Breast epithelium (tissue), 3 donors: ENCODE measurements around the gene KCNG1.
"Not testable (repeated sequence)": the region's sequence is repeated elsewhere in the genome, so short reads cannot be mapped to it uniquely, and the experiment has no call there.

ENCODE experiments used
- CTCF ChIP-seq, 3 donors: fragments of 450-650 bp; IDR thresholded peaks; one replicate each; pipeline ENCODE4 v1.5.1; 2016 to 2017; ENCODE audit warnings: antibody characterized with exemption in 3 of 3, mild to moderate bottlenecking in 3 of 3, moderate library complexity in 3 of 3
- POLR2A ChIP-seq: fragments of 450-650 bp; IDR thresholded peaks from one replicate; pipeline ENCODE4 v1.6.1; 2016; ENCODE audit warnings: antibody characterized with exemption, mild to moderate bottlenecking, moderate library complexity

- TF ChIP-seq CTCF (IDR thresholded peaks at IDR 0.05); POLR2A: not testable (repeated sequence)
These were observed 44.4 kb downstream of the KCNG1 start for GRCh38 chr20:50978533-50978932.
